AG08395 (cell line): ENCODE data around the gene UQCRC1.

Experiments used
- DNase-seq: peaks from one replicate; pipeline ENCODE4 v3.0.0; 2012; ENCODE audit warnings: mixed read lengths, low spot score

Gene UQCRC1

DNA sequence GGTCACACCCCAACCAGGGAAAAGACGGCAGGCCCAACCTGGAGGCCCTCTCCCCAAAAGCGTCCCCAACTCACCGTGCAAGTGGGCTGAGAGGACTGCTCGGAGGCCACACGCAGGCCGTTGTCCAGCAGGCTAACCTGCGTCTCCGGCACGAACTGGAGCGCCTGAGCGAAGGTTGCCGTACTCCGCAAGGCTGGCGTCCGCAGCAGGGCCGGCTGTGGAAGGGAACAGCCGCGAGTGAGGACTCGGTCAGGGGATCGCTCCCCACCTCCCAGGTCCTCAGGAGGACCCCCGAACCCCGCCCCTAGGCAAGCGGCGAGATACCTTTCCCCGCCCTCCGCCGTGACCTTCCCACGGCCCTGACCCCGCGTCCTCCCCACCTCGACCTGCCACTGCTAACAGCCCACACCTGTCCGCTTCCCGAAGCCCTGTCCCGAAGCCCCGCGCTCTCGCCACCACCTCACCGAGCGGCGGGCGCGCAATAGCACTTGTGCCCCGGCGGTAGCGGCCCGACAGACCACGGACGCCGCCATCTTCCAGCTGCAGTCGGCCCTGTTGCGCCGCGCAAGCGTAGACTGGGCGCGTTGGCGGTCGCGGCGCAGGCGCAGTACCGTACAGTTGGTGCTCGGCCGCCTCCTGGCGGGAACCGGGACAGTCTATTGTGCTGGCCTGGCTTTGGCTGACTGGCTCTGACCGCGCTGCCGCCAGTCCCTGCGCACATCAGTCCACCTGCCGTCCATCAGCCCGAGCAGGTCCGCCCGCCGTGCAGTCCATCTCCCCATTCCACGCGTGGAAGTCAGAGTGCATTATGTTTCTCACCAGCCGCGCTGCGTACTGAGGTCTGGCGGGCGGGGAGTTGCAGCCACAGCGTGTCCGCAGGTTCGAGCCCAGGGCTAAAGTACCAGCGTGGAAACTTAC lies at the start of gene UQCRC1:
Gene UQCRC1 (minus strand): TSS at position 559 of the 918 bp plus-strand sequence. CDS start 26 bp downstream, at position 533.
- DNase-seq, result peak; percentile 99

DNA sequence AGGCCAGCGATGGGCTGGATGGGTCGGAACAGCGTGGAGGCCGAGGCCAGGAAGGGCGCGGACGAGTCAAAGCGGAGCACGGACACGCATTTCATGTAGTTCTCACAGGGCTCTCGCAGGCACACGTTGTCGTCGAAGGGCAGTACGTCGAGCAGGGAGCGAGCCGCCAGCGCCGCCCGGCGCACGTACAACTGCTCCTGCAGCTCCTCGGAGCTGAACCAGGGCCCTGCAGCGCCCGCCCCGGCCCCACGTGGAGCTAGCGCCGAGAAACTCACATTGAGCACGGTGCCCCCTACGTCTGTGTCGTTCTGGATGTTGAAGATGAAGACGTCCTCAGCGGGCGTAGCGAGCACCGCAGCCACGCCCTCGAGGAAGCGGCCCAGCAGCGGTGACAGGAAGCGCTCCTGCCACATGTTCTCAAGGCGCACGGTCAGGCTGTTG lies 47.4 kb upstream of the UQCRC1 start:
- no peak for DNase-seq

DNA sequence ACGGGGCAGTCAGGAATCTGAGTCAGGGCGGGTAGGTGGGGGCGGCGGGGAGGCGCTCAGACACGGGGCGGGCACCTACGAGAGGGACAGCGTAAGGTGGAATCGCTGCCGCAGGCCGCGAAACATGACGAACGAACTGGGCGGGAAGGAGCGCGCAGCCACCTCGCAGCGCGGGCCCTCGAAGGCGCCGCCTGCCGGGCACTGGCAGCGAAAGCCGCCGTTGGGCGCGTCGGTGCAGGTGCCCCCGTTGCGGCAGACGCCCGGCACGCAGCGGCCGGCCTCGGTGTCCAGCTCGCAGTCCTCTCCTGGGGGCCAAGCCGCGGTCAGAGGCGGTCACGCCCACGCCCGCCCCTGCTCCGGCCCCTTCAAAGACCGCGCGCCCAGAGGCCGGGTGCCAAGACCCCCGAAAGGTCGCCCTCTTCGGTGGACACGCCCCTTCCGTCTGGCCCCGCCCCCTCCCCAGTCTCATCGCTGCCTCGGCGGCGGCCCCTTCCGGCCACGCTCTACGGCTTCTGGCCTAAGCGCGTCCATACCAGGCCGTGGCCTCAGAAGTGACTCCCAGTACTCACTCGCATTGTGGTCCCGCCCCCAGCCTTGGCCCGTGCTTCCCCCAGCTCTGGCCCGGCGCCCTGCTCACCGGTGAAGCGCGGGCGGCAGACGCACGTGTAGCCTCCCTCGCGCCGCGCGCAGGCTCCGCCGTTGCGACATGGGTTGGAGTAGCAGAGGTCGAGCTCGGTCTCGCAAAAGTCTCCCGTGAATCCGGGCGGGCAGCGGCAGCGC lies 46.8 kb upstream of the UQCRC1 start:
- peak; percentile 79 for DNase-seq

DNA sequence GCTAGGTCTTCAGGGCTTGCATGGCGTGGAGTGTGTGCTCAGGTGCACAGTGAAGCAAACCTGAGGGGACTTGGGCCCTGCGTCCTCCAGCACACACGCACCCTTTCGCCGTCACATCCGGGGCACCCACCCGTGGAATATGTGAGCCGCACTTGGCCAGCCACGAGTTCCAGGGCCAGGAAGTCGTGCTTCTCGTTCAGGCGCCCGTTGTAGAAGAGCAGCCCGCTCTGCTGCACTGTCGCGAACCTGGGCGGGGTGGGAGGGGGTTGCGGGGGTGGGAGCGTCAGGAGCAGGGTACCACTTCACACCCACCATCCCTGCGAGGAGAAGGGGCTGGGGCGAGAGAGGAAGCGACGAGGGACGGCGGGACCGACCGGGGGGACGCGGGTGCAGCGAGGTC lies 46.2 kb upstream of the UQCRC1 start:
- no peak for DNase-seq

DNA sequence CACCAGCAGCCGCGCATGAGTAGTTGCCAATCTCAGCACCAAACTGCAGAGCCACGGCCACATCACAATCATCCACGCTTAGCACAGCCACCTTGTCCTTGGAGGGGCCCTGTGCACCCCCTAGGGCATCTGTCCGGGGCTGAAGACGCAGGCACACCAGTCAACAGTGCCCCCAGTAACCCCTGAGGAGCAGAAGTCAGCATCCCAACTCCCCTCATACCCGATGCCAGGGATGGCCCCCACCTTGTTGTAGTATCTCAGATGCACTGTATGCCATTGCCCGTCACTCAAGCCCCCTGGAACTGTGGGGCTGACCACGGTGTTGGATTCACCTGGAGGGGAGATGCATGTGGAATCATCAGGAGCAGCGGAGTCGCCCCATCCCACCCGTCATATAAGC lies 45.6 kb upstream of the UQCRC1 start:
- DNase-seq, result no peak

DNA sequence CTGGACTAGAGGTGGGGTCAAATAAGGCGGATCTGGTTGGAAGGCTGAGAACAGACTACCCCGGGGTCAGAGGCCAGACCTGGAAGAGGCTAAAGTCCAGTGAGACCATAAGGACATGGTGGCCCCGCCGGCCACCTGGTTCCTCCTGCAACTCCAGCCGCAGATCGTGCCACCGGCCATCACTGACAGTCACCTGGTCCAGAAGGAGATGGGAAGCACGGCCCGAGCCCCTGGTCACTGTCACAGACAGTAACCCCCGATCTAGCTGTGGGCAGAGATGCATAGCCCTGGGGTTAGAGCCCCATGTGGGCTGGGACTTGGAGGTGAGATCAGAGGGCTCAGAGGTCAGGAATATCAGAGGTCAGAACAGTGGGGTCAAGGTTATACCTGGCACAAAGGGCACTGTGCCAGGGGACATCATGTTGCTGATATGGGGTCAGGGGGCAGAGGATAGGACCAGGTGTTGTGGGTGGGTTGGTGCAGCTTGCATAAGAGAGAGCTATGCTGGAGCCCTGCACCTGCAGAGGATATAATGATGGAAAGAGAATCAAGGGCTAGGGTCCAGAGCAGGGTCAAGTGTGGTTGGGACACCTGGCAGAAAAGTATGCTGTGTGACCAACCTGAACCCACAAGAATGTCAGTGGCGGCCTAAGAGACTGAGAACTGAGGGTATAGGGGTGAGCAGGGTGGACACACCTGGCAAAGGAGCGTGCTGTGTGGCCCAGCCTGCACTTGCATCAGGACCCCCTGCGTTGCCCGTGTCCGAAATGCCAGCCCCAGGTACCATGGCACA lies 43.7 kb upstream of the UQCRC1 start:
- no peak for DNase-seq

DNA sequence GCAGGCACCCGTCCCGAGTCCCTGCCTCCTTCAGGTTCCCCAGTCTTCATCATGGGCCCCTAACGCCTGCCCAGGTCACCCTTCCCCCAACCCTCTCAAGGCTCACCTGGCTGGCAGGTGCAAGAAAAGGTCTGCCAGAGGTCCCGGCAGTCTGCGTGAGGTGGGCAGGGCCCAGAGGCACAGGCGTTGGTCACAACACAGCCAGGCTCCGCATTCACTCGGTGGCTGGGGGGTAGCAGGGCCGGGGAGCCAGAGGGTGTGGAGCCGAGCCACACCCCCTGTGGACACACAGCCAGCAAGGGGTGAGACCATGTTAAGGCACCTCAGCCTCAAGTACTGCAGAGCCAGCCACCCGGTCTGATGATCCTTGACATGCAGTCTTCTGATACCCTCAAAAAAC lies 42.3 kb upstream of the UQCRC1 start:
- no peak for DNase-seq

DNA sequence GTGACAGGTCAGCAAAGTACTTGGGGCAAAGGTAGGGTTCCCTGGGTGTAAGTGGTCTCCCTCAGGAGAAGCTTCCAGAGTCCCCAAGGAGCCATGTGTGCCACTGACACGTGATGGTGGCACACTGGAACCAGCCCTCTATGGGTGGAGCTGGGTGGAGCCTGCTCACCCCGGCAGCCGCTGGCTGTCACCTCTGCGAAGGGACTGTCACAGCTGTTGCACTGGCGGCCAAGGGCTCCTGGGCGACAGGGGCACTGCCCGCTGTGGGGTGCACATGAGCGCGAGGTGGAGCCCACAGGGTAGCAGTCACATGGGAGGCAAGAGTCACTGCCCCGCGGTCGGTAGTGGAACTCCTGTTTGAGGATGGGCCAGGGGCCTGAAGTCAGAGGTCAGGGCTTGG lies 41.3 kb upstream of the UQCRC1 start:
- no peak for DNase-seq

DNA sequence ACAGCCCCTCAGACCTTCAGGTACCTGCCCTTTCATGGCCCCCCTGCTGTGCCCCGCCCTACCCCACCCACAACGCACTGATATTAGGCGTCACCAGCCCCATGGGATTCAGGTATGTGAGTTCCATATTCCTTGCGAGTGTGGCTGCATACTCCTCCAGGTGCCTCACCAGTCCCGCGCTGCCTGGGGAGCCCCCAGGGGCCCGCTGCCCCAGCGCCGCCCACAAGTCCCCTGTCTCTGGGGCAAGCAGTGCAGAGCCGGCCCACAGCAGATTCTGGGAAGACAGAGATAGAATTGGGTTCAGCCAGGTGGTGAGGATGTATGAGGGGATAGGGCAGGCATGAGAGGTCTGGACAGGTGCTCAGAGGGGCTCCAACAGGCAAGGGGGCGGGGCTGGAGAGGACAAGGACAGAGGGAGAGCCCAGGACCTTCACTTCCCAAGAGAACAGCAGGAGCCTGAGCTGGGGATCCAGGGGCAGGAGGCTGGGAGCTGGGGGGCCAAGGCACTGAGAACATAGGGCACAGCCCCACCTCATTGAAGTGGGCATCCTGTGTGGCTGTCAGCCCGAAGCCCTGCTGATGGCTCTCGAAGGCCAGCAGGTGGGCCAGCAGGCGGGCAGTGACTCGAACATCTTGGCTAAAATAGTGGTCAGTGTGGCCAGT lies 38.9 kb upstream of the UQCRC1 start:
- DNase-seq, result no peak

DNA sequence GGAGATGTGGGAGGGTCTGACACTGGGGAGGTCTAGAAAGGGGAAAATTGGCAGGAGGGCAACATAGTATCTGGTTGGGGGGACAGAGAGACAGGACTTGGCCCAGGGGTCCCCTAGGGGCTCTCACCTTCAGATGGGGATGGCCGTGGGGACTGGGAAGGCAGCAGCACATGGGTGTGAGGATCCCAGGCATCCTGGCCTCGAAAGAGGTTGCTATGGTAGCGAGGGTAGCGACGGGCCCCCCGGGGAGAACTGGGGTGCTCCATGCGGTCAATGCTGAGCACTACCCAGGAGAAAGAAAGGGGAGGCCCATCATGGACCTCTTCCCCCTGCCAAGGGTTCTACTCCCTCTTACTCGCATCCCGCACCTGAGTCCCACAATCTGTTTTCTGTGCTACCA lies 38.3 kb upstream of the UQCRC1 start:
- DNase-seq, result no peak

DNA sequence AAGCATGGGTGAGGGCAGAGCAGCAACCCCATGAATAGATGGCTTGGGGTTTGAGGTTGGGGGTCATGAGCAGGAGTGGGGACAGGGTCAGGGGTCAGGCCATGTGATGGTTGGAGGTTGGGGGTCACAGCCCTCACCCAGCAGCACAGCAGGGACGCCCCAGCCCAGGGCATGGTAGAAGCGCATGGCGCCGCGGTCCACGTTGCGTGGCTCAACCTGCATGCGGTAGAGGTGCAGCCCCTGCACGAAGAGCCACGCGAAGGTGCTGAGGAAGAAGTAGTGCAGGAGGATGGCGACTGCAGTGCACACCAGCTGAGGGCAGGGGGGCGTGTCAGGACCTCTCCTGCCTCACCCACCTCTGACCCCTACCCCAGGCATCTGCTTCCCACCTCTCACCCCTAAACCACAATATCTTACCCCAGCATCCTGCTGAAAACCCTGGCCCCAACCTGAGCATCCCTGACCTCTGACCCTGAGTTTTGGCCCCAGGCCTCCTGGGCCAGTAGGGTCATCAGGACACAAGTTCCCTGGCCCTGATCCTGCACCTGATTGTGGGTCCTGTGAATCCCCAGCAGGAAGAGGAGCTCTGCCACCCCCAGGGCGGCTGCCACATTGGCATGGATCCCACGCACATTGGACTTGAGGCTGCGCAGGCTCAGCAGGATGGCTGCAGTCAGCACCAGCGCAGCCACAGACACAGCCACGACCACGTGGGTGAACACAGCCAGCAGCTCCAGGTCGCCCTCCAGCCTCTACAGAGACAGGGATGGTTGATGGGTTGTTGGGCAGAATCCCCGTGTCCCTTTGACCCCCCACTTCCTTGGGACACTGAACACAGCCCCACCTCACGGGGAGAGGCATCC lies 35.7 kb upstream of the UQCRC1 start:
- DNase-seq, result no peak

DNA sequence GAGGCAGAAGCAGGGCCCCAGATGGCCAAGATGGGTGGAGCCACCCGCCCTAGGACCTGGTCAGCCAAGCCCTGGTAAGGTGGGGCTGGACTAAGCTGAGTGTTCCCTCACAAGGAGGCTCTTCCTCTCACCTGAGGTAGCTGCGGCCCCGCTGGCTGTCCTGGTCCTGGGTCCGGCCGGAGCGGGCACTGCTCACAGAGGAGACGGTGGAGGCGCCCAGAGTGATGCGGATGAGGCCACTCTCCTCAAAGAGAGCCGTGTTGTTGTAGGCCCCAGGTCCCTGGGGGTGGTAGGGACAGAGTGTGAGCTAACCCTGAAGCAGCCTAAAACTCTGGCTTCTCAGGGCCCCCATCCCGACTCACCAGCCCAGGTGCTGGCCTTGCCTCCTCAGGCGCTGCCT lies 33.2 kb upstream of the UQCRC1 start:
- no peak for DNase-seq

DNA sequence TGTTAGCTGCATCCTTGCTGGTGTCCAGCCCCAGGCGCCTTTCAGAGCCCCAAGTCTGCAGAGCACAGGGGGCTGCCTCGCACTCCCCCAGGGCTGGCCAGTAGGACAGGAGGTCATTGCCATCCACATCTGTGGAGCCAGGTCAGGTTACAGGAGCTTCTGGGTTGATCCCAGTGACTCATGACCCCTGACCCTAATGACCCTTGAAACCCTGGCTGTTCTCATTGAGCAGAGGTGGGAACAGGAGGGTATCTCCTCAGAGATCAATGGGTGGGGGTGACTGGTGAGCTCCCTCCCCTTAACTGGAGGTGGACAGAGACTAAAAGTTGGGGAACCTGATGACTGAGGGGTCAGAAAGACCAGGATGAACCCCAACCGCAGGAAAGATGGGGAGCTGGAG lies 31.9 kb upstream of the UQCRC1 start:
- DNase-seq, result no peak

DNA sequence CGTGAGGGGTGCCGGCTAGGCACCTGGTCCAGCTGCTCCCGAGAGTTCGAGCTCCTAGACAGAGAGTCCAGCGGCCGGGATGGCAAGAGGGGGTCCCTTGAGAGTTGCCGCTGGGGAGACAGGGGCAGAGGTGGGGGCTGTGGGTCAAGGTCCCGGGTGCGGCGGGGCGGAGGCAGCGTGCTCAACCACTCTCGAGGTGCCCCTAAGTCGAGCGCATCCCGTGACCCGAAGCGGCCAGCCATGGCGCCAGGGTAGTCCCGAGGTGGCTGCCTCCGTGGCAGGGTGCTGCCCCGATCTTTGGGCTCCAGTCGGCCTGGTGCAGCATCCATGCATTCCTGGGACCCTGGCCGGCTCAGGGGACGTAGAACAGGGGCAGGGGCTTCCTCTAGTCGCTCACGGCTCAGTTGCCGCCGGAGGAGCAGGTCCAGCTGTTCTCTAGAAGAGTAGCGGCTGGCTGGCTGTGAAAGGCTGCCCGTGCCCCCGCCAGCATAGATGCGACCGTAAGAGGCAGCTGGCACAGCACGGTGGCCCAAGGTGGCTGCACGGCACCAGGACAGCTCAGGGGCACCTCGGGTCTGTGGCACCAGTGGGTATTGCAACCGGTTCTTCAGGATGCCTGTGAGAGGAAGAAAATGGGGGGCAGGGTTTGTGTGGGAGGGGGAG lies 30.6 kb upstream of the UQCRC1 start:
- DNase-seq, result no peak

DNA sequence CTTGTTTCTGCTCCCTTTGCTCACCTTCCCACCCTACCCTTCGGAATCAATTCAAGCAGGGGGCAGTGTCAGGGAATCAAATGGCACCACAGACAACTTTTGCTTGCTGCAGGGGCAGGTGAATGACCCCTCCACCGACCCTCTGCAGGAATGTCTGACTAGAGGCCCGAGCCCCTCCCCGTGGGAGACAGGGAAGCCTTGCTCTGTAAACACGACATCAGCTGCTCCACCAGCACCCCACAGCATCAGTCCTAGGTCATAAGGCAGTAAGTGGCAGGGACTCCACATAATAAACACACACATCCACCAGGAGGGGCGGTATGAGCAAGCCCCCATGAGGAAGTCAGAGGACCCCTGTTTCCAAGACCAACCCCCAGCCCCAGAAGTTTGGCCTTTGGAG lies 27.9 kb upstream of the UQCRC1 start:
- no peak for DNase-seq

DNA sequence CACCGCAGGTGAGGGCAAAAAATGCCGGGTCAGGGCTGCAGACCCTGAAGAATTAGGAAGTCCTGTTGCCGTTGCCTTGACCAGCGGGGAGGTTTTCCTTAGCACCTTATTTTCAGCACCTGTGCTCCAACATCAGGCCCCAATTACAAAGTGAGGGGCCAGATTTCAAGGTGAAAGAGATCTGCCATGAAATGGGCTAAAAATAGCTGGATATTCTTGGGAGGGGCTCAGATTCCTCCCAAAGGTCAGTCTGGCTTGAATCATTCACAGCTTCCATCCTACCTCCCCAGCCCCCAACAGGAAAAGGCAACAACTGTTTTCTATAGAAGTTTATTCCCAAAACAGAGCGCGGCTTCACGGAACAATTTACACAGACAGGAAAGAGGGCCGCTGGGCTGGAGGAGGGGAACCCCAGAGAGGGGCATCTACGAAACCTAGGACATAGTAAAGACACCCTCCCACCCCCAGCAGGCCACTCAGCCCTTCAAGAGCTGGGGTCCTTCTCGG lies 26.8 kb upstream of the UQCRC1 start:
- no peak for DNase-seq

DNA sequence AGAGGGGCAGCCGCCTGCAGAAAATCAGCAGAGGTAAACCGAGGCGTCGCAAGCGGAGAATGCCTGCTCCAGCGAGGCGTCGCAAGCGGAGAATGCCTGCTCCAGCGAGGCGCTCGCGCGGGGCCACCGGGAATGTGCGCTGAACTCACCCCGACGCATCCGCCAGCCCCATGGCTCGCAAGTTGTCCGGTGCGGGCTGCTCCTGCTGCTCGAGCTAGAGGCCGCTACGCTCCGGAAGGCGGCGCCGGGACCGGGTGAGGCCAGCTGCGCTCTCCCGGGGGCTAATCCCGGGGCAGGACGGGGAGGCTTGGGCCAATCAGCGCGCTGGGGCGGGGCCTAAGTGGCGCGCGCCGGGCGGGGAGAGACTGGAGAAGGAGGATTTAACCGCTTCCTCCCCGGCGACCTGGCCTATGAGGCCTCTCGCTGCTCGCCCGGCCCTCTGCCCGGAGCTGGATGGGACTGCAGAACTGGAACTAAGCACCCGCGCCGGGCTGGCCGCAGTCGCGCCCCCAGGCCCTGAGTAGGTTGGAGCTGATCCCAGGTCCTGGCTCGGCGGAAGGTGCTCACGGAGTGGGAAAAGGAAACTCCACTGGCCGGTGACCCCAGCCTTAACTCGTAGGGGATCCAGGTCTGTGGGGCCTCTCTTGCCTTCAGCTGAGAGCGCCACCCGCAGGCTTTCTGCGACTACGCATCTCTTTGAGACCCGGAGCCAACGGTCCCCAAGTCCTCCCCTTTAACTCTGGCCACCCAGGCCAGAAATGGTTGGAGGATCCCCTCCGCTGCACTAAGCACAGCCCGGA lies 26.0 kb upstream of the UQCRC1 start, which contains the start of gene SLC26A6:
Gene SLC26A6 (minus strand): TSS at position 240 of the 800 bp plus-strand sequence. CDS start 68 bp downstream, at position 172.
- DNase-seq, result peak; percentile 100

DNA sequence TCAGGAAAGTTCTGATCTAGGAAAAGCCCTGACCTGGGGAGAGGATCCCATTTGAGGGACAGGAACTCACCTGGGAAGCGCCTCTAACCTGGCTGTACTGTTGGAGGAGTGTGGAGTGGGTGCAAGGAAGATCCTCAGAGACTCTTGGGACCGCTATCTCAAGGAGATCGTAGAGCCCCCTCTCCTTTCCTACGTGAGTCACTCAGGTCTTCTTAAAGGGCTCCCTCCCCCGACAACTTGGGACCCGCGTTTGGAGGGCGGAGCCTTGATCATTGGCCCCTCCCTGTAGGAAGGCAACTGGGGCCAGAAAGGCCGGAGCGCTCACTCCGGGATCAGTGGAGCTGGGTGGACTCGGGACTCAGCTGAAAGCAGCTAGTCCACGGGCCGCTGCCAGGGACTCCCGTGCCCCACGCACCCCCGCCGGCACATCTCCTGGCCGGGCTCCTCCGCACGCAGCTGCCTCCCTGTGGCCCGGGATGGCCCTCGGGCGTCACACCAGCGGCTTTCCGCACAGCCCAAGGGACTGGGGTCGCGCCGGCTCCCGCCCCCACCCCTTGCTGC lies 25.3 kb upstream of the UQCRC1 start:
- DNase-seq, result peak; percentile 78

DNA sequence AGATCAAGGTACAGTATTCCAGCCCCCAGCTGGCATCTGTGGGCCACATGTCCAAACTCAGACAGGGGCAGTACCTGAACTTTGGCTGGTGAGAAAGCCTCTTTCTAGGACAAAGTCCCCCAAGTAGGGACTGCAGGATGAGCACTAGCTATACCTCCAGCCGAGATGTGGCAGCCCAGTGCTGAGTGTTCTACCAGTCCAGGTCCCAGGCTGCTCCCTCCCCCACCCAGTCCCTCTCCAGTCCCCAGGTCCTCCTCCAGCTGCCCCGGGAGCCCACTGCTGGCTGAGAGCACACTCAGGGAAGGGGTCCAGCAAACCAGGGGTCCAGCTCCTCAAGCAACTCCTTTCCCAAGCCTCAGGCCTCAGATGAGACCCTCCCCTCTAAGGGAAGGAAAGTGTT lies 24.3 kb upstream of the UQCRC1 start:
- no peak for DNase-seq
